ENCODE results near the gene SH3PXD2A. TPM values are rescaled to one million over a fixed set of nuclear protein-coding genes. Genes with fewer than 3 reads are reported as not detected.
"Not testable (repeated sequence)": the region's sequence is repeated elsewhere in the genome, so short reads cannot be mapped to it uniquely, and the experiment has no call there.

The SH3PXD2A gene
- total and polyA plus RNA-seq, 2 of the 4 experiments (the other 2 are of a cell fraction): 6.3 to 23.0 TPM

DNA sequence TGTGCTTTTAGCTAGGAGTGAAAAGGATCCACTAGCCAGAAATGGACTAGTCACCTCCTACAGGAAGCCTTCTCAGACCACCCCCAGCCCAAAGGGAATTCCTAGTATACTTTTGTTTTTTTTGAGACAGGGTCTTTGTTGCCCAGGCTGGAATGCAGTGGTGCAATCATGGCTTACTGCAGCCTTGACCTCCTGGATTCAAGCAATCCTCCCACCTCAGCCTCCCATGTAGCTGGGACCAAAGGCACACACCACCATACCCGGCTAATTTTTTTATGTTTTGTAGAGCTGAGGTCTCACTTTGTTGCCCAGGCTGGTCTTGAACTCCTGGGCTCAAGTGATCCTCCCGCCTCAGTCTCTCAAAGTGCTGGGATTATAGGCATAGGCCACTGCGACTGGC lies 192.7 kb downstream of the SH3PXD2A start:
- H3K18ac ChIP-seq (ENCODE audit: low read depth, low read length); H4K91ac ChIP-seq (ENCODE audit: insufficient read depth, low read depth, low read length); ATAC-seq (ENCODE audit: low read depth); H4K8ac ChIP-seq (ENCODE audit: low read depth in 2 of 2, low read length in 2 of 2); H3K4me3 ChIP-seq (ENCODE audit: insufficient read depth, low read depth, low read length); BruUV-seq (replicated peaks); H3K27ac ChIP-seq (ENCODE audit: insufficient read depth, low read length); H2AK5ac ChIP-seq (ENCODE audit: low read depth, low read length); H2BK15ac ChIP-seq (ENCODE audit: low read depth, low read length); H2BK120ac ChIP-seq (ENCODE audit: low read depth, low read length); H3K56ac ChIP-seq (ENCODE audit: extremely low read depth, insufficient read depth, low read length); intact Hi-C loops (cut with micrococcal nuclease); H4K5ac ChIP-seq (ENCODE audit: low read depth, low read length); dilution Hi-C loops (cut with HindIII; ENCODE audit: low sequenced_read_pairs, unreplicated experiment); H2BK5ac ChIP-seq (ENCODE audit: low read depth, low read length, poor library complexity, severe bottlenecking); H3K23ac ChIP-seq (ENCODE audit: low read depth, low read length); H3K4ac ChIP-seq (ENCODE audit: low read depth, low read length); in situ Hi-C loops (cut with MboI; ENCODE audit: low sequenced_read_pairs); H3K14ac ChIP-seq (replicated peaks; ENCODE audit: low read depth, low read length); H3K4me2 ChIP-seq (ENCODE audit: low read depth, low read length); H3K9ac ChIP-seq (ENCODE audit: low read depth, low read length); H3K9me3 ChIP-seq (ENCODE audit: control insufficient read depth, insufficient read depth, low read length); CTCF ChIA-PET; H2AK9ac ChIP-seq (replicated peaks; ENCODE audit: low read depth, low read length, poor library complexity); H2BK20ac ChIP-seq (ENCODE audit: low read depth, low read length); DNase-seq; H3K27me3 ChIP-seq (ENCODE audit: control insufficient read depth, insufficient read depth, low read length); H2AFZ ChIP-seq (replicated peaks; ENCODE audit: low read length, poor library complexity): not testable (repeated sequence)
- H3K9me1 ChIP-seq (ENCODE audit: insufficient read depth, low read length): peaks cover 21% of the 10 kb centered on the region
- WGBS, 2 experiments (ENCODE audit: extremely low coverage in 2 of 2, insufficient read length in 1 of 2): 100% methylated on average over 1 of the region's 3 CpGs; no CpG with 5 or more reads in 1 of the 2 experiments
- H3K36me3 ChIP-seq (ENCODE audit: control insufficient read depth, insufficient read depth, low read length): peaks cover 23% of the 10 kb centered on the region
- H4K20me1 ChIP-seq (ENCODE audit: insufficient read depth, low read length): peaks cover 32% of the 10 kb centered on the region
- POLR2A ChIA-PET (ENCODE audit: unreplicated experiment): interaction anchor here (1.9 kb wide), 1 partner anchor 16 kb away, joined by 5 read pairs; no protein-coding TSS in a partner anchor
- peaks cover 19% of the 10 kb centered on the region for H3K4me1 ChIP-seq (ENCODE audit: control insufficient read depth, insufficient read depth, low read length)
- H3K79me1 ChIP-seq (ENCODE audit: low read depth in 1 of 2, low read length in 2 of 2): peaks cover 11 to 82% of the 10 kb centered on the region in 2 experiments; a peak in 3 of 4 replicates
